Transverse colon (tissue), 4 donors: Measurements from ENCODE around the gene PHACTR3.

ENCODE experiments used
- EP300 ChIP-seq: sonication (generic); formaldehyde crosslinking; IDR thresholded peaks from one replicate; pipeline ENCODE4 v1.6.1; 2017; ENCODE audit warnings: antibody characterized with exemption, low read depth
- POLR2A ChIP-seq: fragments of 450-650 bp; IDR thresholded peaks from one replicate; pipeline ENCODE4 v1.6.1; 2016; ENCODE audit warnings: antibody characterized with exemption, mild to moderate bottlenecking, moderate library complexity
- POLR2AphosphoS5 ChIP-seq, 3 donors: sonication (generic); formaldehyde crosslinking; IDR thresholded peaks; one replicate each; pipeline ENCODE4 v1.6.1; 2016; ENCODE audit warnings: antibody characterized with exemption in 3 of 3
- TF ChIP-seq, protein P1 (sequence below), 5 experiments: fragments of 200-600 bp in 3 of 5; fragments of 450-650 bp in 2 of 5; sonication (generic) in 3 of 5; IDR thresholded peaks; 1 replicate in 2 of 5; 2 replicates in 3 of 5; pipeline ENCODE4 v1.5.1; 2016 to 2017; ENCODE audit warnings: antibody characterized with exemption in 5 of 5, inconsistent platforms in 3 of 5, mild to moderate bottlenecking in 2 of 5, moderate library complexity in 1 of 5

- TF ChIP-seq POLR2AphosphoS5 (IDR thresholded peaks at IDR 0.05) (no peak), POLR2A (no peak), EP300 (no peak)
- TF ChIP-seq, protein P1, sequence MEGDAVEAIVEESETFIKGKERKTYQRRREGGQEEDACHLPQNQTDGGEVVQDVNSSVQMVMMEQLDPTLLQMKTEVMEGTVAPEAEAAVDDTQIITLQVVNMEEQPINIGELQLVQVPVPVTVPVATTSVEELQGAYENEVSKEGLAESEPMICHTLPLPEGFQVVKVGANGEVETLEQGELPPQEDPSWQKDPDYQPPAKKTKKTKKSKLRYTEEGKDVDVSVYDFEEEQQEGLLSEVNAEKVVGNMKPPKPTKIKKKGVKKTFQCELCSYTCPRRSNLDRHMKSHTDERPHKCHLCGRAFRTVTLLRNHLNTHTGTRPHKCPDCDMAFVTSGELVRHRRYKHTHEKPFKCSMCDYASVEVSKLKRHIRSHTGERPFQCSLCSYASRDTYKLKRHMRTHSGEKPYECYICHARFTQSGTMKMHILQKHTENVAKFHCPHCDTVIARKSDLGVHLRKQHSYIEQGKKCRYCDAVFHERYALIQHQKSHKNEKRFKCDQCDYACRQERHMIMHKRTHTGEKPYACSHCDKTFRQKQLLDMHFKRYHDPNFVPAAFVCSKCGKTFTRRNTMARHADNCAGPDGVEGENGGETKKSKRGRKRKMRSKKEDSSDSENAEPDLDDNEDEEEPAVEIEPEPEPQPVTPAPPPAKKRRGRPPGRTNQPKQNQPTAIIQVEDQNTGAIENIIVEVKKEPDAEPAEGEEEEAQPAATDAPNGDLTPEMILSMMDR (IDR thresholded peaks at IDR 0.05) = no peak
These were observed 233.5 kb downstream of the PHACTR3 start for GRCh38 chr20:59837623-59838394.
